GM12891 (cell line): Measurements from ENCODE around the gene SPARC.

Source experiments
- PAX5 ChIP-seq: IDR thresholded peaks from 2 replicates; pipeline ENCODE4 v1.6.1; 2011; ENCODE audit warnings: low read length, moderate library complexity, mild to moderate bottlenecking; ENCODE audit not compliant: insufficient read depth, severe bottlenecking
- POLR2A ChIP-seq: IDR thresholded peaks from 2 replicates; pipeline ENCODE4 v1.6.1; 2011; ENCODE audit warnings: low read depth, low read length, control low read depth
- POLR2AphosphoS5 ChIP-seq: IDR thresholded peaks from 2 replicates; pipeline ENCODE4 v1.6.1; 2011; ENCODE audit warnings: low read depth, low read length, control low read depth
- POU2F2 ChIP-seq: IDR thresholded peaks from 2 replicates; pipeline ENCODE4 v1.6.1; 2011; ENCODE audit warnings: low read depth, mild to moderate bottlenecking, control low read depth, low read length, moderate library complexity
- SPI1 ChIP-seq: IDR thresholded peaks from 2 replicates; pipeline ENCODE4 v1.6.1; 2011; ENCODE audit warnings: low read depth, low read length, control low read depth
- TAF1 ChIP-seq: IDR thresholded peaks from 2 replicates; pipeline ENCODE4 v1.6.1; 2011; ENCODE audit warnings: low read depth, low read length, control low read depth

GRCh38 chr5:151619812-151620460, 66.8 kb downstream of the SPARC start:
- TF ChIP-seq POLR2AphosphoS5 (no peak), POLR2A (no peak), SPI1 (no peak), TAF1 (no peak), POU2F2 (no peak), PAX5 (no peak)
